HL-60 (cell line): ENCODE data around the gene OR7G1.

Experiments
- CTCF ChIP-seq: IDR thresholded peaks from one replicate; pipeline ENCODE4 v1.5.1; 2011; ENCODE audit warnings: low read length, control low read depth, inconsistent platforms; ENCODE audit not compliant: insufficient read depth
- REST ChIP-seq: IDR thresholded peaks from 2 replicates; pipeline ENCODE4 v1.6.1; 2012; ENCODE audit warnings: low read depth; ENCODE audit not compliant: insufficient replicate concordance

GRCh38 chr19:9156304-9156703 is 40.7 kb upstream of the OR7G1 start:
- TF ChIP-seq CTCF (no peak), REST (no peak)
